Measurements from ENCODE around the gene FCGR1A. TPM values are rescaled to one million over a fixed set of nuclear protein-coding genes. Genes with fewer than 3 reads are reported as not detected.
"Not testable (repeated sequence)": the region's sequence is repeated elsewhere in the genome, so short reads cannot be mapped to it uniquely, and the experiment has no call there.

FCGR1A gene
- total RNA-seq (2014; rRNA removed; shearing (Covaris generic)): not detected in 2 replicates

- not testable (repeated sequence) for DNase-seq (ENCODE audit: low spot score)
Measured at GRCh38 chr1:149782600-149782999, at the start of gene FCGR1A. TSS of gene FCGR1A (plus strand) at chr1:149782694. CDS start at chr1:149782744, 50 bp downstream.

- DNase-seq (ENCODE audit: low spot score): not testable (repeated sequence)
Measured at GRCh38 chr1:149732781-149733180, 49.7 kb upstream of the FCGR1A start.

- DNase-seq (ENCODE audit: low spot score): not testable (repeated sequence)
Measured at GRCh38 chr1:149734692-149735091, 47.8 kb upstream of the FCGR1A start.

- DNase-seq (ENCODE audit: low spot score): not testable (repeated sequence)
Measured at GRCh38 chr1:149740148-149740581, 42.3 kb upstream of the FCGR1A start.

GRCh38 chr1:149740590-149741230, 41.8 kb upstream of the FCGR1A start:
- not testable (repeated sequence) for DNase-seq (ENCODE audit: low spot score)

- DNase-seq (ENCODE audit: low spot score): not testable (repeated sequence)
Measured at GRCh38 chr1:149741914-149742313, 40.6 kb upstream of the FCGR1A start.

- not testable (repeated sequence) for DNase-seq (ENCODE audit: low spot score)
Measured at GRCh38 chr1:149746463-149747356, 35.8 kb upstream of the FCGR1A start.

- not testable (repeated sequence) for DNase-seq (ENCODE audit: low spot score)
Measured at GRCh38 chr1:149747359-149748143, 34.9 kb upstream of the FCGR1A start.

GRCh38 chr1:149748144-149748500, 34.4 kb upstream of the FCGR1A start:
- DNase-seq (ENCODE audit: low spot score): not testable (repeated sequence)

GRCh38 chr1:149750562-149750961, 31.9 kb upstream of the FCGR1A start:
- DNase-seq (ENCODE audit: low spot score): not testable (repeated sequence)

GRCh38 chr1:149752186-149752585, 30.3 kb upstream of the FCGR1A start:
- DNase-seq (ENCODE audit: low spot score): not testable (repeated sequence)

GRCh38 chr1:149753466-149753865, 29.0 kb upstream of the FCGR1A start:
- not testable (repeated sequence) for DNase-seq (ENCODE audit: low spot score)

GRCh38 chr1:149755294-149755693, 27.2 kb upstream of the FCGR1A start:
- not testable (repeated sequence) for DNase-seq (ENCODE audit: low spot score)

- DNase-seq (ENCODE audit: low spot score): not testable (repeated sequence)
Measured at GRCh38 chr1:149762294-149762693, 20.2 kb upstream of the FCGR1A start.

GRCh38 chr1:149764087-149764800, 18.2 kb upstream of the FCGR1A start:
- not testable (repeated sequence) for DNase-seq (ENCODE audit: low spot score)

- DNase-seq (ENCODE audit: low spot score): not testable (repeated sequence)
Measured at GRCh38 chr1:149766241-149766640, 16.3 kb upstream of the FCGR1A start.

- not testable (repeated sequence) for DNase-seq (ENCODE audit: low spot score)
Measured at GRCh38 chr1:149769216-149769615, 13.3 kb upstream of the FCGR1A start.

GRCh38 chr1:149770661-149771060, 11.8 kb upstream of the FCGR1A start:
- DNase-seq (ENCODE audit: low spot score): not testable (repeated sequence)

- not testable (repeated sequence) for DNase-seq (ENCODE audit: low spot score)
Measured at GRCh38 chr1:149771653-149772425, 10.7 kb upstream of the FCGR1A start.

- not testable (repeated sequence) for DNase-seq (ENCODE audit: low spot score)
Measured at GRCh38 chr1:149775510-149776147, 6.9 kb upstream of the FCGR1A start.

Measured in H4 (cell line).